OCI-LY3 (cell line): ENCODE measurements around the gene ATXN2.

Source experiments
- H2AFZ ChIP-seq: fragments of 200-600, 300-600 bp; shearing (Covaris generic); 2 replicates; pipeline ENCODE4 v1.6.0; 2014; ENCODE audit warnings: antibody characterized with exemption, low read depth, low read length
- H3K27ac ChIP-seq: fragments of 200-600, 300-600 bp; sonication (generic); 2 replicates; pipeline ENCODE4 v1.5.1; 2014; ENCODE audit warnings: mild to moderate bottlenecking, low read length, moderate library complexity, mixed read lengths
- H3K27me3 ChIP-seq: fragments of 200-600, 300-600 bp; sonication (generic); 2 replicates; pipeline ENCODE4 v1.6.1; 2014; ENCODE audit warnings: low read depth, low read length, mixed read lengths
- H3K36me3 ChIP-seq: fragments of 200-600, 300-600 bp; sonication (generic); replicated peaks from 2 replicates; pipeline ENCODE3; 2014; ENCODE audit warnings: low read depth, low read length, mixed read lengths
- H3K4me1 ChIP-seq: fragments of 300-600, 200-600 bp; sonication (generic); 2 replicates; pipeline ENCODE4 v1.6.1; 2014; ENCODE audit warnings: low read length, mixed read lengths
- H3K4me2 ChIP-seq: fragments of 200-600, 300-600 bp; sonication (generic); 2 replicates; pipeline ENCODE4 v1.6.1; 2014; ENCODE audit warnings: low read length, mixed read lengths
- H3K4me3 ChIP-seq: fragments of 300-600, 200-600 bp; sonication (generic); 2 replicates; pipeline ENCODE4 v1.5.1; 2014; ENCODE audit warnings: antibody characterized with exemption, mild to moderate bottlenecking, low read length, moderate library complexity
- H3K79me2 ChIP-seq: fragments of 300-600, 200-600 bp; shearing (Covaris generic); 2 replicates; pipeline ENCODE4 v1.6.1; 2014; ENCODE audit warnings: mild to moderate bottlenecking, low read length, mixed read lengths
- H3K9ac ChIP-seq: fragments of 300-600, 200-600 bp; shearing (Covaris generic); 2 replicates; pipeline ENCODE4 v1.6.0; 2014; ENCODE audit warnings: mild to moderate bottlenecking, low read length, moderate library complexity
- H3K9me3 ChIP-seq: fragments of 200-600, 300-600 bp; shearing (Covaris generic); 2 replicates; pipeline ENCODE4 v1.6.1; 2014; ENCODE audit warnings: low read length, mixed read lengths; ENCODE audit not compliant: insufficient read depth
- H4K20me1 ChIP-seq: fragments of 200-600, 300-600 bp; sonication (generic); 2 replicates; pipeline ENCODE4 v1.6.1; 2016; ENCODE audit warnings: low read length, mixed read lengths; ENCODE audit not compliant: insufficient read depth
- CTCF ChIP-seq: fragments of 200-600, 300-600 bp; sonication (generic); IDR thresholded peaks from 2 replicates; pipeline ENCODE4 v1.5.1; 2014; ENCODE audit warnings: antibody characterized with exemption, low read length, low read depth
- EZH2phosphoT487 ChIP-seq: fragments of 200-600 bp; shearing (Covaris generic); IDR thresholded peaks from 2 replicates; pipeline ENCODE4 v1.6.1; 2018; ENCODE audit warnings: antibody characterized with exemption, mixed run types, low read depth

ATXN2 gene

GRCh38 chr12:111439657-111440151 lies 159.4 kb downstream of the ATXN2 start:
- Histone ChIP-seq H3K79me2 (peaks cover 33% of the 10 kb centered on the region), H3K4me3 (no peak overlapping the region), H2AFZ (no peak overlapping the region), H4K20me1 (peaks cover 96% of the 10 kb centered on the region), H3K9me3 (no peaks in the 10 kb centered on the region), H3K4me1 (peaks cover 43% of the 10 kb centered on the region), H3K27me3 (peaks cover 11% of the 10 kb centered on the region; the same call in 1 of the 2 replicates), H3K4me2 (no peak overlapping the region), H3K36me3 (peaks cover 21% of the 10 kb centered on the region), H3K9ac (no peak overlapping the region), H3K27ac (no peak overlapping the region)
- TF ChIP-seq EZH2phosphoT487 (no peak), CTCF (no peak)

GRCh38 chr12:111438481-111438880 lies 160.6 kb downstream of the ATXN2 start:
- H2AFZ ChIP-seq: no peak overlapping the region
- no peak overlapping the region for H3K27ac ChIP-seq
- H3K4me3 ChIP-seq: no peak overlapping the region
- H3K9me3 ChIP-seq: no peaks in the 10 kb centered on the region
- no peak overlapping the region for H3K4me2 ChIP-seq
- H3K79me2 ChIP-seq: peaks cover 32% of the 10 kb centered on the region
- H3K27me3 ChIP-seq: peaks cover 20% of the 10 kb centered on the region
- no peak overlapping the region for H3K9ac ChIP-seq
- peaks cover 14% of the 10 kb centered on the region for H3K36me3 ChIP-seq
- peaks cover 96% of the 10 kb centered on the region for H4K20me1 ChIP-seq
- TF ChIP-seq EZH2phosphoT487 (no peak), CTCF (no peak)
- peaks cover 43% of the 10 kb centered on the region for H3K4me1 ChIP-seq

GRCh38 chr12:111437816-111438454 lies 161.2 kb downstream of the ATXN2 start:
- no peak overlapping the region for H2AFZ ChIP-seq
- peaks cover 13% of the 10 kb centered on the region for H3K36me3 ChIP-seq
- H4K20me1 ChIP-seq: peaks cover 96% of the 10 kb centered on the region
- H3K4me1 ChIP-seq: peaks cover 40% of the 10 kb centered on the region
- no peak for TF ChIP-seq EZH2phosphoT487
- no peak for TF ChIP-seq CTCF
- H3K27ac ChIP-seq: no peak overlapping the region
- no peak overlapping the region for H3K4me2 ChIP-seq
- no peak overlapping the region for H3K4me3 ChIP-seq
- peaks cover 32% of the 10 kb centered on the region for H3K79me2 ChIP-seq
- H3K9me3 ChIP-seq: no peaks in the 10 kb centered on the region
- H3K27me3 ChIP-seq: peaks cover 18% of the 10 kb centered on the region
- H3K9ac ChIP-seq: no peak overlapping the region

GRCh38 chr12:111436811-111437210 lies 162.3 kb downstream of the ATXN2 start:
- no peak overlapping the region for H3K9ac ChIP-seq
- no peak for TF ChIP-seq EZH2phosphoT487
- H3K4me1 ChIP-seq: peaks cover 37% of the 10 kb centered on the region

More at GRCh38 chr12:111436811-111437210, 162.3 kb downstream of the ATXN2 start:
- peaks cover 94% of the 10 kb centered on the region for H4K20me1 ChIP-seq
- peaks cover 28% of the 10 kb centered on the region for H3K27me3 ChIP-seq
- H3K9me3 ChIP-seq: no peaks in the 10 kb centered on the region
- peaks cover 32% of the 10 kb centered on the region for H3K79me2 ChIP-seq
- H2AFZ ChIP-seq: no peak overlapping the region
- H3K27ac ChIP-seq: no peak overlapping the region
- peaks cover 10% of the 10 kb centered on the region for H3K36me3 ChIP-seq
- no peak overlapping the region for H3K4me2 ChIP-seq
- no peak overlapping the region for H3K4me3 ChIP-seq
